ENCODE measurements around the gene DOCK9. TPM values are rescaled to one million over a fixed set of nuclear protein-coding genes. Genes with fewer than 3 reads are reported as not detected.

The DOCK9 gene
- total RNA-seq, 1 donor from 2014 or later, result 88.4 TPM

DNA sequence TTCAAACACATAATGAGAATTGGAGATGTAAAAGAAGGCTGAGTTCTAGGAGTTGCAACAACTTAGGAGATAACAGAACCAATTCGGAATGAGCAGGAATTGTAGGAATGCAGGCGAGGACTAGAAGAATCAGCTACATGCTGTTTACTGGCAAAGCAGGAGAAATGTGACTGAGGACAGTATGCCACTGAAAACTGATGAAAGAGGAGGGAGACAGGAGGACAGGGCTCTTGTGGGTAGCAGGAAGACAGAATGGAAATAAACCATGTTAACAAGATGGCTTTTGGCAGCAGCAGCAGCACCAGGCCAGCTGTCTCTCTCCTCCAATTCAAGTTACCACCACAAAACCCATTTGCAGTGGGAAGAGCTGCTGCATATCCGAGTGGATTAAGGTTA, 134.4 kb downstream of the DOCK9 start:
- no peaks in the 10 kb centered on the region for H3K27me3 ChIP-seq
- TF ChIP-seq, protein P1, sequence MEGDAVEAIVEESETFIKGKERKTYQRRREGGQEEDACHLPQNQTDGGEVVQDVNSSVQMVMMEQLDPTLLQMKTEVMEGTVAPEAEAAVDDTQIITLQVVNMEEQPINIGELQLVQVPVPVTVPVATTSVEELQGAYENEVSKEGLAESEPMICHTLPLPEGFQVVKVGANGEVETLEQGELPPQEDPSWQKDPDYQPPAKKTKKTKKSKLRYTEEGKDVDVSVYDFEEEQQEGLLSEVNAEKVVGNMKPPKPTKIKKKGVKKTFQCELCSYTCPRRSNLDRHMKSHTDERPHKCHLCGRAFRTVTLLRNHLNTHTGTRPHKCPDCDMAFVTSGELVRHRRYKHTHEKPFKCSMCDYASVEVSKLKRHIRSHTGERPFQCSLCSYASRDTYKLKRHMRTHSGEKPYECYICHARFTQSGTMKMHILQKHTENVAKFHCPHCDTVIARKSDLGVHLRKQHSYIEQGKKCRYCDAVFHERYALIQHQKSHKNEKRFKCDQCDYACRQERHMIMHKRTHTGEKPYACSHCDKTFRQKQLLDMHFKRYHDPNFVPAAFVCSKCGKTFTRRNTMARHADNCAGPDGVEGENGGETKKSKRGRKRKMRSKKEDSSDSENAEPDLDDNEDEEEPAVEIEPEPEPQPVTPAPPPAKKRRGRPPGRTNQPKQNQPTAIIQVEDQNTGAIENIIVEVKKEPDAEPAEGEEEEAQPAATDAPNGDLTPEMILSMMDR (IDR thresholded peaks at IDR 0.05), result no peak
- TF ChIP-seq POLR2AphosphoS5 (IDR thresholded peaks at IDR 0.05; ENCODE audit: insufficient read depth in 1 of 2, low read depth in 1 of 2) (no peak), POLR2A (IDR thresholded peaks at IDR 0.05) (no peak)
- no peaks in the 10 kb centered on the region for H3K4me1 ChIP-seq
- no peak overlapping the region for H3K4me3 ChIP-seq
- DNase-seq (ENCODE audit: extremely low spot score in 2 of 2), result no peak
- H3K9me3 ChIP-seq, result no peaks in the 10 kb centered on the region
- peaks cover 0 to 21% of the 10 kb centered on the region in 2 donors for H3K36me3 ChIP-seq
- no peak overlapping the region for H3K27ac ChIP-seq
- intact Hi-C loops (cut with DNase I), result no loop called here

DNA sequence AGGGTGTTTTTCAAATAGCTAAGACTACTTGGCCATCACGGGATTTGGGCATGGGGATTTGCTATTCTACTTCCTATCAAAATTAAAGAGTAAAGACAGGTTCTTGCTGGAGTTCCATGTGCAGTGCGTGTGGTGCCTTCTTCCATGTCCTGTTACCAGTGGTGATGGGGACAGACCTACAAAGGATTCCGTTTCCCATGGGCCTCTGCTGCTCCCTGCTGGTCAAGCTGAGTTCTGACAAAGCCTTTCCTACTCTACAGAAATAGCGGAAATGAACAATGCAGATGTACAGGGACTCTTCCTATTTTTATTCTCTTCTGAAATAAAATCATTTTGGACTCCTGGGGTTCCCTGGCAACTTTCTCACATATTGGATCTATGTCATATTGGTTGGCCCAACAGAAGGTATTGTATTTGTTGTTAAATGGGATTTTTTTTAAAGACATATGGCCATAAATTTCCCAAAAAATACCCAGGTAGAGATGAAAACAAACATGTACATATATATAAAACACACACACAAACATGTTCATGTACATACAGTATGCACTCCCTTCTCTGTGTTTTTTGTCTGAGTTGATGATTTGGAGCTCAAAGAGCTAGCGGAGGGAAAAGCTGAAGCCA, 134.9 kb downstream of the DOCK9 start:
- Histone ChIP-seq H3K27me3 (no peaks in the 10 kb centered on the region), H3K4me3 (no peak overlapping the region), H3K36me3 (peaks cover 0 to 21% of the 10 kb centered on the region in 2 donors), H3K4me1 (no peaks in the 10 kb centered on the region), H3K9me3 (no peaks in the 10 kb centered on the region), H3K27ac (no peak overlapping the region)
- intact Hi-C loops (cut with DNase I), result no loop called here
- no peak for DNase-seq (ENCODE audit: extremely low spot score in 2 of 2)
- TF ChIP-seq POLR2A (IDR thresholded peaks at IDR 0.05) (no peak), POLR2AphosphoS5 (IDR thresholded peaks at IDR 0.05; ENCODE audit: insufficient read depth in 1 of 2, low read depth in 1 of 2) (no peak)
- TF ChIP-seq, protein P1 (IDR thresholded peaks at IDR 0.05), result peak; percentile 62 to 84 (median 66)

DNA sequence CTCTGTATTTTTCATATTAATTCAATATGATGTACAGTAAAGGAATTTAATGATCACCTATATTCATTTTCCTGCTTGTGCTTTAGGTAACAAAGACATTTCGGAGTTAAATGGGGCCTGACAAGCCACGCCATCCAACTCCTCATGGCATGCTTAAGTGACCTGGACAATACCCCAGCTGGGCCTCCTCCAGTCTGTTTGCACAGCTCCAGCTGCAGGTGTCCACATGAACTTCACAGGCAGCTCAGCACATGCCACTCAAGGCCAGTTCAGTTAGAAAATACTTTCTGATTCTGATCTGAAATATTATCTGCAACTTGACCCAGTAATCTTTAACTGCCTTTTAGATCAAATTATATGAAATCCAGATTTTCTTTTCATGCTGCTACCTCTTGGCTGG, 135.8 kb downstream of the DOCK9 start:
- Histone ChIP-seq H3K27ac (no peak overlapping the region), H3K9me3 (no peaks in the 10 kb centered on the region), H3K4me3 (no peak overlapping the region), H3K27me3 (no peaks in the 10 kb centered on the region), H3K4me1 (no peaks in the 10 kb centered on the region), H3K36me3 (peaks cover 0 to 20% of the 10 kb centered on the region in 2 donors)
- TF ChIP-seq POLR2AphosphoS5 (IDR thresholded peaks at IDR 0.05; ENCODE audit: insufficient read depth in 1 of 2, low read depth in 1 of 2) (no peak), POLR2A (IDR thresholded peaks at IDR 0.05) (no peak)
- TF ChIP-seq, protein P1 (IDR thresholded peaks at IDR 0.05), result no peak
- DNase-seq (ENCODE audit: extremely low spot score in 2 of 2), result no peak
- intact Hi-C loops (cut with DNase I), result no loop called here

DNA sequence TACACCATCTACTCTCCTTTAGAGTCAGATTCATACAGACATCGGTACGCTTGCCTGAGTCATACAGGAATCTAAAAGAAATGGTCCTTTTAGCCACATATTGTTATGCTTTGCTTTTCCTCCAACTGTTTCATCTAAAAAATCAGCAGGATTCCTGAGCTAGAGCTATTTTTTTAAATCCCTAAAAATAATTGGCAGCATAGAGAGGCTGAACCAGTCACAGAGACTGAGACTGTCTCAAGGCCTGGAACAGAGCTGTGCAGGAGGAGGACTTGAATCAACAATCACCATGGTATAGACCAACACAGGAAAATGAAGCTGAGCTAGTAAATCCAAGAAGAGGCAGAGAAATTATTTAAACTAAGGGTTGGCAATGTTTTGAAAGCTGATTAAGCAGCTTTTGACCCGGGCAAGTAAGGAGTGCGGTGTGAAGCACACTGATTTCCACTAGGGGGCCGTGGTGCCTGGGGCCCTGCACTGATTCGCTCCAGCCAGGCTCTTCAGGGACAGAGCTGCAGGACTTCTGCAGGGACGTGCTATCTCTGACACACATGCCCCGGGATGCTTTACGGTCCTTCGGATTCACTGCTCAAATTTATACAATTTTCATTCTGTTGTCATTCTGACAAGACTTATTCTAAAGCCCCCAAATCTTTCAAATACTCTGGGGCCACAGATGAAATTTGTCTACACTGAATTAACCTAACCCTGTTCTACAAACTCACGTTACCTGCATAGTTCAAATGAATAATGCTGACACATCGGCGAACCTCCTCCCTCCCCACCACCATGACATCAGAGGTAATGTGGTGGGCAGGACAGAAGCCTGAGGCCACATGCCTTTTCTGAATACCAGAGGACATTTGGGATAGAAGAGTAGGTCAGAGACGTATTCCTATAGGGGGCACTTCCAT, 137.8 kb downstream of the DOCK9 start:
- intact Hi-C loops (cut with DNase I), result no loop called here
- H3K27ac ChIP-seq, result no peak overlapping the region
- TF ChIP-seq POLR2AphosphoS5 (IDR thresholded peaks at IDR 0.05; ENCODE audit: insufficient read depth in 1 of 2, low read depth in 1 of 2) (no peak), POLR2A (IDR thresholded peaks at IDR 0.05) (no peak)
- TF ChIP-seq, protein P1 (IDR thresholded peaks at IDR 0.05), result peak; percentile 52 to 61 (median 58)
- H3K27me3 ChIP-seq, result no peaks in the 10 kb centered on the region
- DNase-seq (ENCODE audit: extremely low spot score in 2 of 2), result no peak
- peaks cover 0 to 3% of the 10 kb centered on the region in 2 donors for H3K36me3 ChIP-seq
- no peaks in the 10 kb centered on the region for H3K9me3 ChIP-seq
- H3K4me3 ChIP-seq, result no peak overlapping the region
- H3K4me1 ChIP-seq, result no peaks in the 10 kb centered on the region
